Dermis microvascular lymphatic vessel endothelial cell (primary cell): ENCODE data around the gene LRRK1. TPM values are rescaled to one million over a fixed set of nuclear protein-coding genes. Genes with fewer than 3 reads are reported as not detected.

Experiments used
- DNase-seq, 2 donors: peaks; one replicate each; pipeline versions ENCODE4 v3.0.0 to v3.0.0-alpha.2; 2010; ENCODE audit warnings: low read depth in 2 of 2
- total RNA-seq: library from RNA; depleted of rRNA; stranded (reverse); fragments of >200 nt; gene quantifications from 2 replicates; pipeline ENCODE4 v1.2.1, GENCODE V29; 2014

LRRK1 gene
- total RNA-seq, 1 donor from 2014 or later = 5.9 TPM

- no peak for DNase-seq
Measured at GRCh38 chr15:101038327-101039003, 119.3 kb downstream of the LRRK1 start.

- DNase-seq = peak in 1 of 2 donors; percentile 44
Measured at GRCh38 chr15:101039461-101039860, 120.3 kb downstream of the LRRK1 start.

- no peak for DNase-seq
Measured at GRCh38 chr15:101042320-101042719, 123.2 kb downstream of the LRRK1 start.

GRCh38 chr15:101043011-101043410, 123.9 kb downstream of the LRRK1 start:
- DNase-seq = no peak

GRCh38 chr15:101043911-101044624, 124.9 kb downstream of the LRRK1 start:
- DNase-seq = no peak

- no peak for DNase-seq
Measured at GRCh38 chr15:101044625-101045235, 125.6 kb downstream of the LRRK1 start.

GRCh38 chr15:101045236-101045646, 126.1 kb downstream of the LRRK1 start:
- DNase-seq = peak; percentile 35 to 66

GRCh38 chr15:101045835-101046691, 126.9 kb downstream of the LRRK1 start:
- DNase-seq = no peak

GRCh38 chr15:101046826-101047225, 127.7 kb downstream of the LRRK1 start:
- no peak for DNase-seq

GRCh38 chr15:101047301-101047781, 128.2 kb downstream of the LRRK1 start:
- DNase-seq = no peak

GRCh38 chr15:101048176-101048575, 129.0 kb downstream of the LRRK1 start:
- no peak for DNase-seq

- DNase-seq = no peak
Measured at GRCh38 chr15:101048581-101049030, 129.4 kb downstream of the LRRK1 start.

GRCh38 chr15:101049282-101049681, 130.1 kb downstream of the LRRK1 start:
- no peak for DNase-seq

GRCh38 chr15:101049856-101050622, 130.9 kb downstream of the LRRK1 start:
- DNase-seq = no peak

- DNase-seq = no peak
Measured at GRCh38 chr15:101050623-101051290, 131.6 kb downstream of the LRRK1 start.

- no peak for DNase-seq
Measured at GRCh38 chr15:101051291-101052030, 132.3 kb downstream of the LRRK1 start.

GRCh38 chr15:101052031-101052620, 133.0 kb downstream of the LRRK1 start:
- DNase-seq = no peak

GRCh38 chr15:101052681-101053121, 133.5 kb downstream of the LRRK1 start:
- no peak for DNase-seq

- DNase-seq = no peak
Measured at GRCh38 chr15:101053261-101053660, 134.1 kb downstream of the LRRK1 start.
